SK-N-SH (cell line): ENCODE data around the gene XIRP2. TPM values are rescaled to one million over a fixed set of nuclear protein-coding genes. Genes with fewer than 3 reads are reported as not detected.

Experiments
- CTCF ChIA-PET: fragments of 300-600, 350-600 bp; formaldehyde crosslinking; extraction: SDS; loops from one replicate; lab custom pipeline; 2021; lab: Yijun Ruan, JAX
- POLR2A ChIA-PET: fragments of 350-600 bp; sonication (Branson Sonifier 250); formaldehyde crosslinking; extraction: SDS; loops from one replicate; lab custom pipeline; 2020; ENCODE audit warnings: antibody characterized with exemption, inconsistent platforms; lab: Yijun Ruan, JAX
- DNase-seq: peaks from one replicate; pipeline ENCODE4 v3.0.0; 2012
- H2AFZ ChIP-seq: fragments of 200-600 bp; sonication (generic); 2 replicates; pipeline ENCODE4 v1.8.1; 2016; ENCODE audit warnings: antibody characterized with exemption, mild to moderate bottlenecking, low read depth
- H3F3A ChIP-seq: fragments of 200-600 bp; sonication (generic); replicated peaks from 2 replicates; pipeline ENCODE3; 2016; ENCODE audit warnings: antibody characterized with exemption, mild to moderate bottlenecking; ENCODE audit not compliant: insufficient read depth
- H3K27ac ChIP-seq, 2 experiments: fragments of 200-500 bp in 1 of 2; fragments of 200-600 bp in 1 of 2; sonication (Bioruptor generic) in 1 of 2; sonication (generic), shearing (Covaris generic) in 1 of 2; 2 replicates each; pipeline versions ENCODE4 v1.5.1 to v1.6.1; 2014 to 2016; ENCODE audit warnings: low read depth in 2 of 2, inconsistent platforms in 1 of 2, low read length in 1 of 2, mild to moderate bottlenecking in 1 of 2, mixed read lengths in 1 of 2
- H3K27me3 ChIP-seq: fragments of 200-600 bp; sonication (generic), shearing (Covaris generic); 2 replicates; pipeline ENCODE4 v1.6.1; 2016; ENCODE audit warnings: mixed run types; ENCODE audit not compliant: insufficient read depth
- H3K36me3 ChIP-seq, 2 experiments: fragments of 200-500 bp in 1 of 2; fragments of 200-600 bp in 1 of 2; sonication (Bioruptor generic) in 1 of 2; sonication (generic) in 1 of 2; replicated peaks in 1 of 2; 2 replicates each; pipeline versions ENCODE3 to v1.5.1; 2014 to 2016; ENCODE audit warnings: low read length in 1 of 2, mild to moderate bottlenecking in 1 of 2; ENCODE audit not compliant: insufficient read depth in 2 of 2, control insufficient read depth in 1 of 2
- H3K4me1 ChIP-seq, 2 experiments: fragments of 200-500 bp in 1 of 2; fragments of 200-600 bp in 1 of 2; sonication (Bioruptor generic) in 1 of 2; sonication (generic), shearing (Covaris generic) in 1 of 2; 2 replicates each; pipeline versions ENCODE4 v1.5.1 to v1.6.1; 2014 to 2016; ENCODE audit warnings: low read depth in 1 of 2, low read length in 1 of 2, mixed run types in 1 of 2; ENCODE audit not compliant: insufficient read depth in 2 of 2, control insufficient read depth in 1 of 2
- H3K4me2 ChIP-seq: fragments of 200-600 bp; sonication (generic), shearing (Covaris generic); 2 replicates; pipeline ENCODE4 v1.6.1; 2017; ENCODE audit warnings: mixed run types
- H3K4me3 ChIP-seq, 2 experiments: fragments of 200-500 bp in 1 of 2; fragments of 200-600 bp in 1 of 2; sonication (Bioruptor generic) in 1 of 2; sonication (generic), shearing (Covaris generic) in 1 of 2; 2 replicates each; pipeline versions ENCODE4 v1.5.1 to v1.8.1; 2014 to 2016; ENCODE audit warnings: low read depth in 2 of 2, inconsistent platforms in 1 of 2, low read length in 1 of 2, mild to moderate bottlenecking in 1 of 2, mixed read lengths in 1 of 2, moderate library complexity in 1 of 2
- H3K79me2 ChIP-seq: fragments of 200-600 bp; sonication (generic); 2 replicates; pipeline ENCODE4 v1.8.1; 2017; ENCODE audit warnings: mild to moderate bottlenecking; ENCODE audit not compliant: insufficient read depth
- H3K9ac ChIP-seq: fragments of 200-600 bp; sonication (generic); 2 replicates; pipeline ENCODE4 v1.6.1; 2017; ENCODE audit warnings: mixed run types
- H3K9me2 ChIP-seq: fragments of 200-600 bp; sonication (generic); 2 replicates; pipeline ENCODE4 v1.6.1; 2017; ENCODE audit warnings: mixed run types
- H3K9me3 ChIP-seq: fragments of 200-600 bp; sonication (generic); 2 replicates; pipeline ENCODE4 v1.6.1; 2017; ENCODE audit warnings: mixed run types, mild to moderate bottlenecking, moderate library complexity
- H4K20me1 ChIP-seq: fragments of 200-600 bp; sonication (generic); 2 replicates; pipeline ENCODE4 v1.6.1; 2017; ENCODE audit warnings: mild to moderate bottlenecking, mixed run types; ENCODE audit not compliant: insufficient read depth
- ELF1 ChIP-seq: IDR thresholded peaks from 2 replicates; pipeline ENCODE4 v1.4.0; 2012
- FOSL2 ChIP-seq: IDR thresholded peaks from 2 replicates; pipeline ENCODE4 v1.4.0; 2012; ENCODE audit warnings: low read depth, mild to moderate bottlenecking, moderate library complexity, borderline replicate concordance
- FOXJ3 ChIP-seq: sonication (generic); formaldehyde crosslinking; IDR thresholded peaks from 2 replicates; pipeline ENCODE4 v1.5.1; 2020; ENCODE audit warnings: mild to moderate bottlenecking, missing genetic modification reagents
- JUND ChIP-seq: IDR thresholded peaks from 2 replicates; pipeline ENCODE4 v1.4.0; 2012
- NRF1 ChIP-seq: IDR thresholded peaks from 2 replicates; pipeline ENCODE4 v1.6.1; 2012; ENCODE audit warnings: low read depth, mild to moderate bottlenecking, low read length
- RCOR1 ChIP-seq: fragments of 150-350 bp; IDR thresholded peaks from 2 replicates; pipeline ENCODE4 v1.6.1; 2017; ENCODE audit warnings: antibody characterized with exemption, low read length
- REST ChIP-seq: IDR thresholded peaks from 2 replicates; pipeline ENCODE4 v1.6.1; 2012; ENCODE audit warnings: mild to moderate bottlenecking, low read depth, low read length, moderate library complexity
- RFX5 ChIP-seq: IDR thresholded peaks from 2 replicates; pipeline ENCODE4 v1.6.1; 2012; ENCODE audit warnings: mild to moderate bottlenecking, improper control_type of control experiment, low read length
- SIN3A ChIP-seq: IDR thresholded peaks from 2 replicates; pipeline ENCODE4 v1.6.1; 2012; ENCODE audit warnings: low read depth, mild to moderate bottlenecking, low read length, moderate library complexity, borderline replicate concordance
- USF2 ChIP-seq: fragments of 150-350 bp; IDR thresholded peaks from 2 replicates; pipeline ENCODE4 v1.6.1; 2017; ENCODE audit warnings: antibody characterized with exemption, low read length, low read depth, borderline replicate concordance
- YY1 ChIP-seq: IDR thresholded peaks from 2 replicates; pipeline ENCODE4 v1.4.0; 2012; ENCODE audit warnings: low read depth, mild to moderate bottlenecking
- ZBTB33 ChIP-seq: IDR thresholded peaks from 2 replicates; pipeline ENCODE4 v1.4.0; 2012; ENCODE audit warnings: low read depth, borderline replicate concordance
- WGBS: methylation state at CpG from one replicate; pipeline ENCODE4 v1.1.6; 2017; ENCODE audit warnings: low lambda C conversion rate; 5-methylcytosine and 5-hydroxymethylcytosine counted together
- polyA plus RNA-seq, 3 experiments: library from polyadenylated mRNA; depleted of rRNA; stranded (reverse); fragments of >200 nt; gene quantifications; 2 replicates each; pipeline ENCODE4 v1.2.3, GENCODE V29; 2012

XIRP2 gene
- polyA plus RNA-seq, 1 of the 3 experiments (the other 2 are of a cell fraction) = 0.02 TPM

- Histone ChIP-seq H4K20me1 (no peaks in the 10 kb centered on the region), H3K79me2 (no peaks in the 10 kb centered on the region), H3F3A (no peaks in the 10 kb centered on the region)
- CTCF ChIA-PET = no interaction called here
- TF ChIP-seq NRF1 (no peak), FOXJ3 (CRISPR knock-in tag) (no peak), RCOR1 (no peak), REST (no peak), FOSL2 (no peak), RFX5 (no peak), JUND (no peak), ELF1 (no peak), SIN3A (no peak), USF2 (no peak), ZBTB33 (no peak), YY1 (no peak)
- TF ChIP-seq, all 33 proteins: peak for 0
- H3K27ac ChIP-seq = no peak overlapping the region
- no peaks in the 10 kb centered on the region for H3K9me3 ChIP-seq
- H3K9me2 ChIP-seq = no peaks in the 10 kb centered on the region
- DNase-seq = no peak
- H3K4me2 ChIP-seq = no peak overlapping the region
- H3K27me3 ChIP-seq = no peaks in the 10 kb centered on the region
- H3K36me3 ChIP-seq = no peaks in the 10 kb centered on the region
- no peaks in the 10 kb centered on the region for H3K4me1 ChIP-seq
- no peak overlapping the region for H3K9ac ChIP-seq
- no peak overlapping the region for H3K4me3 ChIP-seq
- POLR2A ChIA-PET = no interaction called here
- H2AFZ ChIP-seq = no peak overlapping the region
- 65% methylated on average over 2 of the region's 2 CpGs for WGBS
Measured at GRCh38 chr2:167018590-167018989, 130.3 kb downstream of the XIRP2 start.
